GM21381 (cell line): ENCODE measurements around the gene METTL25.
A peak's percentile ranks its signal among the peaks of the same experiment; 100 is the strongest.
"Not testable (repeated sequence)": the region's sequence is repeated elsewhere in the genome, so short reads cannot be mapped to it uniquely, and the experiment has no call there.

Experiments used
- ATAC-seq: cut with Tn5 transposase; IDR thresholded peaks from one replicate; pipeline ENCODE4 v1.9.1; 2021; ENCODE audit warnings: mild to moderate bottlenecking, moderate library complexity; ENCODE audit not compliant: unreplicated experiment

Gene METTL25, protein sequence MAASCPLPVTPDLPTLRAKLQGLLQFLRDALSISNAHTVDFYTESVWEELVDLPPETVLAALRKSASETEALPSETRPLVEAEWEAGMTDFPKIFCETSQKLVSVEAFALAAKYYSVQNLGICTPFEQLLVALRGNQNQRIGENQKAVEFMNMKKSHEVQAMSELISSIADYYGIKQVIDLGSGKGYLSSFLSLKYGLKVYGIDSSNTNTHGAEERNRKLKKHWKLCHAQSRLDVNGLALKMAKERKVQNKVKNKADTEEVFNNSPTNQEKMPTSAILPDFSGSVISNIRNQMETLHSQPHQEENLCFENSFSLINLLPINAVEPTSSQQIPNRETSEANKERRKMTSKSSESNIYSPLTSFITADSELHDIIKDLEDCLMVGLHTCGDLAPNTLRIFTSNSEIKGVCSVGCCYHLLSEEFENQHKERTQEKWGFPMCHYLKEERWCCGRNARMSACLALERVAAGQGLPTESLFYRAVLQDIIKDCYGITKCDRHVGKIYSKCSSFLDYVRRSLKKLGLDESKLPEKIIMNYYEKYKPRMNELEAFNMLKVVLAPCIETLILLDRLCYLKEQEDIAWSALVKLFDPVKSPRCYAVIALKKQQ

GRCh38 chr12:82358200-82359114 lies at the start of gene METTL25, which contains the start of gene CCDC59:
METTL25 (plus strand) TSS chr12:82358529; CDS start chr12:82358566, 37 bp downstream.
CCDC59 (minus strand) TSS chr12:82358387; CDS start chr12:82358376, 11 bp downstream.
- peak; percentile 94 for ATAC-seq

DNA sequence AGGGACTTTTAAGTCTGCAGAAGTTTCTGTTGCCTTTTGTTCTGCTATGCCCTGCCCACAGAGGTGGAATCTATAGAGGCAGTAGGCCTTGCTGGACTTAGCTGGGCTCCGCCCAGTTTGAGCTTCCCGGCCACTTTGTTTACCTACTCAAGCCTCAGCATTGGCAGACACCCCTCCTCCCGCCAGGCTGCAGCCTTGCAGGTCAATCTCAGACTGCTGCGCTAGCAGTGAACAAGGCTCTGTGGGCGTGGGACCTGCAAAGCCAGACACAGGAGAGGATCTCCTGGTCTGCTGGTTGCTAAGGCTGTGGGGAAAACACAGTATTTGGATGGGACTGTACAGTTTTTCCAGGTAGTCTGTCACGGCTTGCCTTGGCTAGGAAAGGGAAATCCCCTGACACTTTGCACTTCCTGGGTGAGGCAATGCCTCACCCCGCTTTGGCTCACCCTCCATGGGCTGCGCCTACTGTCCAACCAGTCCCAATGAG lies 43.9 kb upstream of the METTL25 start:
- no peak for ATAC-seq

DNA sequence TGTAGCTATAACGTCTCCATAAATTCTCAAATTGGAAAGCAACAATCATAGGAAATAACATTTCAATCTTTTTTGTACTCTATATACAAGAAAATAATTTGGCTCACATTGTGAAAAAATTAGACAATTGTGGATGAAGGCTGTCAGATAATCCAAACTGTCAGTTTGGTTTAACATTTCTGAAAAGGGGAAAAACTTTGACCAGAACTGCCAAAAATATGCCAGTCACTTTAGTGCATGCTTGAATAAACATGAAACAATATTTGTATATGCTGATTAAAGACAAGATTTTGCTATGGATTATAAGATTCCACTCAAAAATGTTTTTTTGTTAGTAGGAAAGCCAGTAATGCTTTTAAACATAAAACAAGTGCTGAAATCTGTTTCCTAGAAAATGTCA lies 39.1 kb upstream of the METTL25 start:
- no peak for ATAC-seq

GRCh38 chr12:82325540-82326336 lies 32.6 kb upstream of the METTL25 start:
- no peak for ATAC-seq

DNA sequence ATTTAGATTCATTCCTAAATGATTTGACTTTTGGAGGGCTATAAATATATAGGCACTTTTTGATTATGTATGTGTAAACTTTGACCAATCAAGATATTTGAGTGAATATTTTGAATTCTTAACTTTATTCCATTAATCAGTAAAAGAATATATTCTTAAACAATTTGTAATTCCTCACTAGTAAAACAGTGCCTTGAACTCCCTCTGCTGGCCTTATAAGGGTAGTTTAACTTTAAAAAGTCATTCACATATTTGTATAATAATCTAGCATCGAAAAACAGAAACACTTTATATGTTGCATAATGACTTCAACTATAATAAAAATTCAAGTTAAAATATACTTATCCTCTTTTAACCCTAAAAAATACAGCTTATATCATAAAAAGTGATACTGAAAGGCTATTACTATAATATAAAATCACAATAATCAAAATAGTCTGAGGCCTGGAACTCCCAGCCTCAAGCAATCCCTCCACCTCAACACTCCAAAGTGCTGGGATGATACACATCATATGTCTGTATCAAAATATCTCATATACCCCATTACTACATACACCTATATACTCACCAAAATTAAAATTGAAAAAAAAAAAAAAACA lies 31.3 kb upstream of the METTL25 start:
- ATAC-seq: peak; percentile 60

- no peak for ATAC-seq
Measured at GRCh38 chr12:82327861-82328260, 30.5 kb upstream of the METTL25 start.

- no peak for ATAC-seq
Measured at GRCh38 chr12:82329508-82329907, 28.8 kb upstream of the METTL25 start.

GRCh38 chr12:82350161-82350560 lies 8.2 kb upstream of the METTL25 start:
- ATAC-seq: no peak

DNA sequence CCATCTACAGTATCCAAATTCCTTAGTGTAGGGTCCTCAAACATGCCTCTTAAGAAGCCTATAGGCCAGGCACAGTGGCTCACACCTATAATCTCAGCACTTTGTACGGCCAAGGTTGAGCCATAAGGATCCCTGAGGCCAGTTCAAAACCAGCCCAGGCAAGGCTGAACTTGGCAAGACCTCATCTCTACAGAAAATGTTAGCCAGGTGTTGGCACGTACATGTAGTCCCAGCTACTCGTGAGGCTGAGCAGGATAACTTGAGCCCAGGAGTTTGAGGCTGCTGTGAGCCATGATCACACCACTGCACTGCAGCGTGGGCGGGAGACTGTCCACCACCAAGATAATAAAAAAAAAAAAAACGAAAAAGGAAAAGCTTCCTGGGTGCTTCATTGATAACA lies 6.9 kb upstream of the METTL25 start:
- no peak for ATAC-seq

DNA sequence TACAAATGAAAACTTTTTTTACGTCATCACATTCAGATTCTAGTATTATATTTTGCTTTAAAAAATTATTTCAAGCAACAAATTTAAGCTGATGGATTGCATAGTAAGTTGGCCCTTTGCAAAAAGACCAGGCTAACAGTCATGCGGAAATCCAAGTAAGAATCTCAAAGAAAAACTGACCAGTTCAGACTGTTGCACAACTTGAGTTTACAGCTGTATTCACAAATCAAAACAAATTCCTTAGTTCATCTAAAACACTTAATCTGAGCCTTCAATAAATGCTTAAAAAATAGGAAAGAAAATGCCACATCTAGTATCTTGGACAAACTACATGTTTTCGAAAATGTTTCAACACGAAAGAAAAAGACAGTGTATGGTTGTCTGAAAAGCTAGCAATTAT lies 989 bp upstream of the METTL25 start:
- ATAC-seq: no peak

GRCh38 chr12:82357845-82358199 lies 507 bp upstream of the METTL25 start:
- no peak for ATAC-seq

DNA sequence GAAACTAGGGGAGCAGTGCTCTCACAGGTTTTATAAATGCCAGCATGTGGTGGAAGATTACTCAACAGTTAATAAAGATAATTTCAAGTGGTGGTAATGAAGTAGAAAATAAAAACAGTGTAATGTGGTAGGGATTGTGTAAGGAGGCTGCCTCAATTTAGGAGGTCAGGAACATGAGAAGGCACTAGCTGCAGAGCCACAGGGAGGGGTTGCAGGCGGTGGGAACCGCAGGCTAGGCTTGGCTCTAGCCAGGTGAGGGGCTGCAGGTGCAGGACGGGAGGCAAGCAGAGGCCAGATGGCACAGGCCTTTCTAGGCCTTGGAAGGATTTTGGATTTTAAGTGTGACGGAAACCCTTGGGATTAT lies 768 bp downstream of the METTL25 start:
- ATAC-seq: no peak

DNA sequence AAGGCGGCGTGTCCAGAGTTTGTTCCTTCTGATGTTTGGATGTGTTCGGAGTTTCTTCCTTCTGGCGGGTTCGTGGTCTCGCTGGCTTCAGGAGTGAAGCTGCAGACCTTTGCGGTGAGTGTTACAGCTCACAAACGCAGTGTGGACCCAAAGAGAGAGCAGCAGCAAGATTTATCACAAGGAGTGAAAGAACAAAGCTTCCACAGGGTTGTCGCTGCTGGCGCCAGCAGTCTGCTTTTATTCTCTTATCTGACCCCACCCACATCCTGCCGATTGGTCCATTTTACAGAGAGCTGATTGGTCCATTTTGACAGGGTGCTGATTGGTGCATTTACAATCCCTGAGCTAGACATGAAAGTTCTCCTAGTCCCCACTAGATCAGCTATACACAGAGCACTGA lies 2.5 kb downstream of the METTL25 start:
- ATAC-seq: not testable (repeated sequence)

DNA sequence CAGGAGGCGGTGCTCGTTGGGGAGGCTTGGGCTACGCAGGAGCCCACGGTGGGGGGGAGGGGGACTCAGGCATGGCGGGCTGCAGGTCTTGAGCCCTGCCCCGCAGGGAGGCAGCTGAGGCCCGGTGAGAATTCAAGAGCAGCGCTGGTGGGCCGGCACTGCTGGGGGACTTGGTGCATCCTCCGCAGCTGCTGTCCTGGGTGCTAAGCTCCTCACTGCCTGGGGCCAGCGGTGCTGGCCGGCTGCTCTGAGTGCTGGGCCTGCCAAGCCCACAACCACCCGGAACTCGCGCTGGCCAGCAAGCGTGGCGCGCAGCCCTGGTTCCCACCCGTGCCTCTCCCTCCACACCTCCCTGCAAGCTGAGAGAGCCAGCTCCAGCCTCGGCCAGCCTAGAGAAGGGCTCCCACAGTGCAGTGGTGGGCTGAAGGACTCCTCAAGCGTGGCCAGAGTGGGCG lies 3.2 kb downstream of the METTL25 start:
- ATAC-seq: no peak

GRCh38 chr12:82363990-82364389 lies 5.7 kb downstream of the METTL25 start:
- ATAC-seq: no peak

DNA sequence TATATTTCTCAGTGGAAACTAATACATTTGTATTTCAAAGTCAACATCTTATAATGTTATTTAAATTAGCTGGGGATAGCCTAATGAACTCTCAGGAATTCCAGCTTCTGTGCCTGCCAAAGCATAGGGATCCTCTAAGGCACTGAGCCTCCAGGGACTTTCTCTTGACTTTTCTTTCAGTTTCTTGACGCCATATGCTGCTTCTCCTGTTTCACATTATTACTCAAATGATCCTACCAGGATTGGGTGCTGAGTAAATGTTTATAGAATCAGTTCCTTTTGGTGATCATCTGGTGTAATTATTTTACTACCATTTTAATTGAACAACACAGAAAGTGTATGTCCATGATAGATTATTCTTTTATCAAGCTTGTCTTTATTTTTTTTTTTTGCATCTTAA lies 7.9 kb downstream of the METTL25 start:
- ATAC-seq: no peak

DNA sequence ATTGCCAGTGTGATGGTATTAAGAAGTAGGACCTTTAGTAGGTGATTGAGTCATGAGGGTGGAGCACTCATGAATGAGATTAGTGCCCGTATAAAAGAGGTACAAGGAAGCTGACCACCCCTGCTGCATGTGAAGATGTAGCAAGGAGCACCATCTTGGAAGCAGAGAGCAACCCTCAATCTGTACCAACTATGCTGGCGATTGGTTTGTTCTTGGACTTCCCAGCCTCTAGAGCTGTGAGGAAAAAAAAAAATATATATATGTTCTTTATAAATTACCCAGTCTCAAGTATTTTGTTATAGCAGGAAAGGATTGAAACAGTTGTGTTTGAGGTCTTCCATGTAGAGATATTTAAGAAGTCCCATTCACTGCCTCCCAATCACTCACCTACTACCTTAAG lies 16.9 kb downstream of the METTL25 start:
- no peak for ATAC-seq

DNA sequence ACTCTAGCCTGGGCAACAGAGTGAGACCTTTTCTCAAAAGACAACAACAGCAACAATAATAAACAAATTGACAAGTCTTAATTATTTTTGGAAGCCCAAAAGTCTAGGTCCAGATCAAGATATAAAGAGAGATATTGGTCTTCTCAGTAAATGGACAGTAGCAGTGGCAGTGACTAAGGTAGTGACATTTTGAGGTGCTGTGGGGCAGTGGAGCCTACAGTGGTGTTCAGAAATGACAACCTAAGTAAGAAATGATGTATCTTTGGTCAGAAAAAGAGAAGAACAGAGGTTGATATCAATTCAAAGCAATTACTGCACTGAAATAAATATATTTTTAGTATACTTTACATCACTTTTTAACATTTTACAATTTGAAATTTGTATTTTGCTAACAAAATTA lies 20.7 kb downstream of the METTL25 start:
- ATAC-seq: no peak

DNA sequence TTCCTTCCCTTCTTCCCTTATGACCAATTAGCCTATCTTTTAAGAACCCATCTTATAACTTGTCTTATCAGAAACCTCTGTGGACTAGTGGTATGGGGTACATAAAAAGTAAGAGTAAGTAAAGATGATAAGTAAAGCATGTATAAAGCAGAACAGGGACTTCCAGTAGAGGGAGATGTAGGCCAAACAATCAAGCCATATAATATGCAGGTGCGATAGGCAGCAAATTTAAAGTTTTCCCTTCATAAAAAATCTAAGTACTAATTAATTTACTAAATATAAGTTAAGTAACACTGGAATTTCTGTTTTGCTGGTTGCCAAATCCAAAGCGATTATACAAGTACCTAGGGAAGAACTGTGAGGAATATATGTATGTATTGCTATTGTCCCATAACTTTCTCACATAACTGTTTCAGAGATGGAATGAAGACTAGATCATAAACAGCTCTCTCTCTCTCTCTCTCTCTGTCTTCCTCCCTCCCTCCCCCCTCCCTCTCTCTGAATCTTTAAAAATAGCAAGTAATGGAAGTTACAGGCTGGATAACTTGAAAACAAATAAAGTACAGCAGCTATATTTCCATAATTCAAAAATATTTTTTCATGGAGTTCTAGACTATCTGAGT lies 25.7 kb downstream of the METTL25 start:
- no peak for ATAC-seq

GRCh38 chr12:82398879-82399278 lies 40.5 kb downstream of the METTL25 start:
- no peak for ATAC-seq
